B cell (primary cell): ENCODE results near the gene TMC1. TPM values are rescaled to one million over a fixed set of nuclear protein-coding genes. Genes with fewer than 3 reads are reported as not detected.

ENCODE experiments used
- ATAC-seq: fragments of 200-7000 bp; cut with Tn5 transposase; one replicate; pipeline ENCODE4 v1.10.0; 2021; ENCODE audit warnings: low read depth, mild to moderate bottlenecking, moderate number of reproducible peaks, moderate library complexity
- CTCF ChIA-PET: fragments of 350-600 bp; sonication (Branson Sonifier 250); formaldehyde crosslinking; loops from one replicate; lab custom pipeline; 2021; ENCODE audit warnings: antibody characterized with exemption, inconsistent platforms; lab: Charles Lee
- POLR2A ChIA-PET: fragments of 350-600 bp; sonication (Branson Sonifier 250); formaldehyde crosslinking; loops from one replicate; lab custom pipeline; 2021; ENCODE audit warnings: antibody characterized with exemption; lab: Charles Lee
- DNase-seq: peaks from one replicate; pipeline ENCODE4 v3.0.0; 2013
- H2AFZ ChIP-seq: 2 replicates; pipeline ENCODE4 v1.6.1; 2012; ENCODE audit warnings: mild to moderate bottlenecking, low read depth, low read length; ENCODE audit not compliant: insufficient read depth, poor library complexity, severe bottlenecking
- H3K27ac ChIP-seq, 2 donors: 1 replicate in 1 of 2; 2 replicates in 1 of 2; pipeline ENCODE4 v1.5.1; 2012 to 2013; ENCODE audit warnings: low read length in 2 of 2, mild to moderate bottlenecking in 2 of 2, moderate library complexity in 1 of 2
- H3K27me3 ChIP-seq, 4 experiments: fragments of 200-600 bp in 1 of 4; sonication (generic) in 1 of 4; replicated peaks in 1 of 4; 1 replicate in 2 of 4; 2 replicates in 2 of 4; pipeline versions ENCODE4 v1.6.1 to v1.7.0; 2013 to 2016; ENCODE audit warnings: low read length in 3 of 4, mild to moderate bottlenecking in 2 of 4, mixed read lengths in 1 of 4, moderate library complexity in 1 of 4; ENCODE audit not compliant: insufficient read depth in 4 of 4, control insufficient read depth in 3 of 4; ENCODE audit errors: control extremely low read depth in 1 of 4
- H3K36me3 ChIP-seq, 2 experiments: replicated peaks in 1 of 2; 1 replicate in 1 of 2; 2 replicates in 1 of 2; pipeline versions ENCODE4 v1.6.1 to v1.7.1; 2013; ENCODE audit warnings: low read length in 1 of 2; ENCODE audit not compliant: insufficient read depth in 2 of 2, control insufficient read depth in 1 of 2; ENCODE audit errors: control extremely low read depth in 1 of 2, extremely low read depth in 1 of 2
- H3K4me1 ChIP-seq, 2 donors: fragments of 200-600 bp in 1 of 2; sonication (generic) in 1 of 2; 1 replicate in 1 of 2; 2 replicates in 1 of 2; pipeline versions ENCODE4 v1.5.1 to v1.6.1; 2013 to 2017; ENCODE audit warnings: low read length in 2 of 2; ENCODE audit not compliant: control insufficient read depth in 2 of 2, insufficient read depth in 2 of 2
- H3K4me2 ChIP-seq: replicated peaks from 2 replicates; pipeline ENCODE3; 2012; ENCODE audit warnings: mild to moderate bottlenecking, low read depth, low read length; ENCODE audit not compliant: poor library complexity, severe bottlenecking
- H3K4me3 ChIP-seq, 5 experiments: fragments of 200-600 bp in 1 of 5; sonication (generic) in 1 of 5; 1 replicate in 3 of 5; 2 replicates in 2 of 5; pipeline versions ENCODE4 v1.5.1 to v1.7.0; 2011 to 2016; ENCODE audit warnings: low read length in 4 of 5, mild to moderate bottlenecking in 4 of 5, low read depth in 2 of 5, control low read depth in 1 of 5, moderate library complexity in 1 of 5; ENCODE audit not compliant: insufficient read depth in 1 of 5; ENCODE audit errors: control extremely low read depth in 1 of 5, extremely low read depth in 1 of 5
- H3K79me2 ChIP-seq: fragments of 200-600 bp; sonication (generic); one replicate; pipeline ENCODE4 v1.6.0; 2016; ENCODE audit warnings: low read length; ENCODE audit not compliant: control insufficient read depth, insufficient read depth
- H3K9ac ChIP-seq: fragments of 200-600 bp; sonication (generic); 2 replicates; pipeline ENCODE4 v1.6.1; 2017; ENCODE audit warnings: mild to moderate bottlenecking, low read length, moderate library complexity
- H3K9me3 ChIP-seq, 3 donors: one replicate each; pipeline versions ENCODE4 v1.6.1 to v1.7.1; 2013; ENCODE audit warnings: low read length in 2 of 3; ENCODE audit not compliant: control insufficient read depth in 2 of 3, insufficient read depth in 1 of 3; ENCODE audit errors: control extremely low read depth in 1 of 3
- H4K20me1 ChIP-seq: 2 replicates; pipeline ENCODE4 v1.6.0; 2012; ENCODE audit warnings: mild to moderate bottlenecking, low read length; ENCODE audit not compliant: insufficient read depth, control insufficient read depth, poor library complexity, severe bottlenecking
- H3K27ac Mint-ChIP-seq: one replicate; pipeline ENCODE4 v1.8.0; 2021; ENCODE audit warnings: mixed read lengths
- H3K27me3 Mint-ChIP-seq: one replicate; pipeline ENCODE4 v1.8.0; 2021; ENCODE audit warnings: mixed read lengths
- H3K4me1 Mint-ChIP-seq: one replicate; pipeline ENCODE4 v1.8.0; 2021; ENCODE audit warnings: mixed read lengths
- H3K4me3 Mint-ChIP-seq: one replicate; pipeline ENCODE4 v1.8.0; 2021; ENCODE audit warnings: mixed read lengths
- H3K9me3 Mint-ChIP-seq: one replicate; pipeline ENCODE4 v1.8.0; 2022; ENCODE audit warnings: mixed read lengths; ENCODE audit not compliant: insufficient read depth
- CTCF ChIP-seq: fragments of 200-600 bp; IDR thresholded peaks from one replicate; pipeline ENCODE4 v1.8.0; 2022; ENCODE audit warnings: antibody characterized with exemption, mild to moderate bottlenecking
- EZH2 ChIP-seq: IDR thresholded peaks from 2 replicates; pipeline ENCODE4 v1.6.1; 2012; ENCODE audit warnings: borderline replicate concordance, low read depth, mild to moderate bottlenecking, moderate library complexity, low read length; ENCODE audit not compliant: insufficient read depth, poor library complexity, severe bottlenecking
- WGBS: methylation state at CpG from one replicate; pipeline ENCODE4 v1.1.5; 2013; ENCODE audit warnings: missing lambda C conversion rate; ENCODE audit not compliant: insufficient coverage; 5-methylcytosine and 5-hydroxymethylcytosine counted together
- intact Hi-C: fragments of 100-400 bp; cut with micrococcal nuclease; formaldehyde crosslinking; loops from one replicate; pipeline ENCODE4 v1.10.0; 2022
- polyA plus RNA-seq: library from polyadenylated mRNA; depleted of rRNA; stranded (reverse); fragments of >200 nt; gene quantifications from 2 replicates; pipeline ENCODE4 v1.2.3, GENCODE V29; 2012
- total RNA-seq, 2 donors: library from RNA; stranded (reverse); fragments of 120-200 nt in 1 of 2; gene quantifications; 1 replicate in 1 of 2; 2 replicates in 1 of 2; pipeline versions ENCODE4 v1.2.3 to v1.2.4, GENCODE V29; 2013 to 2022

Gene TMC1
- total and polyA plus RNA-seq, 2 donors (not counting 1 experiment from before 2014, with no cell fraction given) = not detected

- no peak overlapping the region for H3K27ac Mint-ChIP-seq
- no peaks in the 10 kb centered on the region for H3K9me3 ChIP-seq
- H3K9me3 Mint-ChIP-seq = no peaks in the 10 kb centered on the region
- H3K27ac ChIP-seq = no peak overlapping the region
- H3K4me2 ChIP-seq = no peak overlapping the region
- no peak overlapping the region for H3K4me3 Mint-ChIP-seq
- no peaks in the 10 kb centered on the region for H4K20me1 ChIP-seq
- H3K36me3 ChIP-seq = no peaks in the 10 kb centered on the region
- no peak overlapping the region for H3K4me3 ChIP-seq
- WGBS = 100% methylated on average over 2 of the region's 2 CpGs
- no peaks in the 10 kb centered on the region for H3K79me2 ChIP-seq
- H3K4me1 Mint-ChIP-seq = peaks cover 8% of the 10 kb centered on the region
- peaks cover 5% of the 10 kb centered on the region for H3K27me3 Mint-ChIP-seq
- ATAC-seq = no peak
- H3K4me1 ChIP-seq = no peaks in the 10 kb centered on the region
- CTCF ChIA-PET = no interaction called here
- no peak overlapping the region for H3K9ac ChIP-seq
- TF ChIP-seq CTCF = no peak
- no peak for TF ChIP-seq EZH2
- no peaks in the 10 kb centered on the region for H3K27me3 ChIP-seq
- DNase-seq = no peak
- intact Hi-C loops = no loop called here
- no peak overlapping the region for H2AFZ ChIP-seq
- POLR2A ChIA-PET = no interaction called here
Measured at GRCh38 chr9:72474676-72475075, 46.7 kb upstream of the TMC1 start.

GRCh38 chr9:72476100-72476499, 45.3 kb upstream of the TMC1 start:
- DNase-seq = no peak
- TF ChIP-seq CTCF = no peak
- TF ChIP-seq EZH2 = no peak
- ATAC-seq = no peak
- peaks cover 5% of the 10 kb centered on the region for H3K27me3 Mint-ChIP-seq
- ChIA-PET CTCF (interaction anchor here (0.7 to 1.1 kb wide), 2 partner anchors 185 to 195 kb away, joined by 3 read pairs; no protein-coding TSS in a partner anchor), POLR2A (no interaction called here)
- no peaks in the 10 kb centered on the region for H3K79me2 ChIP-seq
- no peak overlapping the region for H3K9ac ChIP-seq
- no peak overlapping the region for H3K4me3 ChIP-seq
- intact Hi-C loops = no loop called here
- H3K4me1 ChIP-seq = no peaks in the 10 kb centered on the region
- no peaks in the 10 kb centered on the region for H3K9me3 Mint-ChIP-seq
- H3K4me2 ChIP-seq = no peak overlapping the region
- 100% methylated on average over 1 of the region's 3 CpGs for WGBS
- H3K4me3 Mint-ChIP-seq = no peak overlapping the region
- peaks cover 0 to 2% (median 0%) of the 10 kb centered on the region in 3 donors for H3K9me3 ChIP-seq
- H4K20me1 ChIP-seq = no peaks in the 10 kb centered on the region
- no peak overlapping the region for H3K27ac ChIP-seq
- no peak overlapping the region for H2AFZ ChIP-seq
- H3K27me3 ChIP-seq = no peaks in the 10 kb centered on the region
- peaks cover 8% of the 10 kb centered on the region for H3K4me1 Mint-ChIP-seq
- H3K27ac Mint-ChIP-seq = no peak overlapping the region
- H3K36me3 ChIP-seq = no peaks in the 10 kb centered on the region
